ENCODE results near the gene TMEM121B.

DNA sequence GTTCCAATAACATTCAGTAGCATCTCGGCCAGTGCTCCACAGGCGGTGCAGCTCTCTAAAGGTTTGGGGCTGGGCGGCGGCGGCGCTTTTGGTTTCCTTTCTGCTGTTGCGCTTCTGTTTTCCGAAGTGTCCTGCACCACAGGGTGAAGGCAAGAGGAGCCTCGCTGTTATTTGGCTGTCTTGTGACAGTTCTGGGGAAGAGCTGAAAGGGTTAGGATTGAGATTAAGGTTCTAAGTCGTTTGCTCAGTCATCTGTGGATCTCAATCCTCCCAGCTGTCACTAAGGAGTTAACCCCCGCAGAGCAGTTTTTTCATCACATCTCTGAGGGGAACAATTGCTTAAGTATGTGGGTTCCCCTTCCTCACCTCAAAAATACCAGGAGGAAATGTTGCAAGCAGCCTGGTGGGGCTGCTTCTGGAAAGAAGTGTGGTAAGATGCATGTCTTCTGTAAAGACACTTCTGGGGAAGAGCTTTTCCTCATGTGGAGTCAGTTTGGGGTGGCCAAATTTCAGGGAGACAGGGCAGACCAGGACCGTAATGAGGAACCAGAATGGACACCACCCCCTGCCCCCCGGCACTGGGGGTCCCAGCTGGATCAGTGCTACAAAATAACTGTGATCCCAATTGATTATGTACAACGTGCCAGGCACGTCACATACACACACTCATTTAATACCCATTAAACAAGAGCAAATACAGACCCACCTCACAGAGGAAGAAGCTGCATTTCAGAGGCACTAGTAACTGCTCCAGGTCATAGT is 14.2 kb downstream of the TMEM121B start:
- TF ChIP-seq, protein P1, sequence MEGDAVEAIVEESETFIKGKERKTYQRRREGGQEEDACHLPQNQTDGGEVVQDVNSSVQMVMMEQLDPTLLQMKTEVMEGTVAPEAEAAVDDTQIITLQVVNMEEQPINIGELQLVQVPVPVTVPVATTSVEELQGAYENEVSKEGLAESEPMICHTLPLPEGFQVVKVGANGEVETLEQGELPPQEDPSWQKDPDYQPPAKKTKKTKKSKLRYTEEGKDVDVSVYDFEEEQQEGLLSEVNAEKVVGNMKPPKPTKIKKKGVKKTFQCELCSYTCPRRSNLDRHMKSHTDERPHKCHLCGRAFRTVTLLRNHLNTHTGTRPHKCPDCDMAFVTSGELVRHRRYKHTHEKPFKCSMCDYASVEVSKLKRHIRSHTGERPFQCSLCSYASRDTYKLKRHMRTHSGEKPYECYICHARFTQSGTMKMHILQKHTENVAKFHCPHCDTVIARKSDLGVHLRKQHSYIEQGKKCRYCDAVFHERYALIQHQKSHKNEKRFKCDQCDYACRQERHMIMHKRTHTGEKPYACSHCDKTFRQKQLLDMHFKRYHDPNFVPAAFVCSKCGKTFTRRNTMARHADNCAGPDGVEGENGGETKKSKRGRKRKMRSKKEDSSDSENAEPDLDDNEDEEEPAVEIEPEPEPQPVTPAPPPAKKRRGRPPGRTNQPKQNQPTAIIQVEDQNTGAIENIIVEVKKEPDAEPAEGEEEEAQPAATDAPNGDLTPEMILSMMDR (conservative IDR thresholded peaks at IDR 0.05; ENCODE audit: low read length), result no peak
- no peak for TF ChIP-seq EZH2phosphoT487 (IDR thresholded peaks at IDR 0.05; ENCODE audit: borderline replicate concordance, low read depth, low read length)

All from OCI-LY7 (cell line).